KOPT-K1 (cell line): ENCODE results near the gene DBT.

Experiments
- H3K27ac ChIP-seq: fragments of 200-600 bp; sonication (generic); 2 replicates; pipeline ENCODE4 v1.5.1; 2016; ENCODE audit warnings: antibody characterized with exemption, mild to moderate bottlenecking, low read depth, low read length; ENCODE audit not compliant: poor library complexity, severe bottlenecking
- H3K36me3 ChIP-seq: fragments of 200-600 bp; sonication (generic); 2 replicates; pipeline ENCODE4 v1.5.1; 2017; ENCODE audit warnings: antibody characterized with exemption, mild to moderate bottlenecking, low read length, moderate library complexity; ENCODE audit not compliant: insufficient read depth
- H3K9me3 ChIP-seq: fragments of 200-600 bp; sonication (generic); 2 replicates; pipeline ENCODE4 v1.5.1; 2017; ENCODE audit warnings: antibody characterized with exemption, low read length, mild to moderate bottlenecking; ENCODE audit not compliant: insufficient read depth, poor library complexity, severe bottlenecking

Gene DBT

GRCh38 chr1:100187912-100188311 lies 61.7 kb downstream of the DBT start:
- no peak overlapping the region for H3K27ac ChIP-seq
- no peaks in the 10 kb centered on the region for H3K9me3 ChIP-seq
- no peaks in the 10 kb centered on the region for H3K36me3 ChIP-seq

- no peak overlapping the region for H3K27ac ChIP-seq
- H3K9me3 ChIP-seq: no peaks in the 10 kb centered on the region
- H3K36me3 ChIP-seq: no peaks in the 10 kb centered on the region
These were observed 65.1 kb downstream of the DBT start for GRCh38 chr1:100184536-100184935.

- no peak overlapping the region for H3K27ac ChIP-seq
- no peaks in the 10 kb centered on the region for H3K9me3 ChIP-seq
- no peaks in the 10 kb centered on the region for H3K36me3 ChIP-seq
These were observed 66.3 kb downstream of the DBT start for GRCh38 chr1:100183370-100183769.

- Histone ChIP-seq H3K27ac (no peak within 1 kb of the TSS), H3K9me3 (no peaks in the 10 kb centered on the region), H3K36me3 (no peaks in the 10 kb centered on the region)
These were observed 71.5 kb downstream of the DBT start, which contains the start of gene LRRC39 for GRCh38 chr1:100178091-100178490. Gene LRRC39 (minus strand): TSS chr1:100178256. CDS start chr1:100168516, 9,740 bp downstream.

GRCh38 chr1:100177295-100178041 lies 72.2 kb downstream of the DBT start:
- Histone ChIP-seq H3K9me3 (no peaks in the 10 kb centered on the region), H3K36me3 (no peaks in the 10 kb centered on the region), H3K27ac (no peak overlapping the region)

GRCh38 chr1:100168051-100168450 lies 81.6 kb downstream of the DBT start:
- Histone ChIP-seq H3K36me3 (no peaks in the 10 kb centered on the region), H3K27ac (no peak overlapping the region), H3K9me3 (no peaks in the 10 kb centered on the region)

GRCh38 chr1:100164702-100165101 lies 84.9 kb downstream of the DBT start:
- no peaks in the 10 kb centered on the region for H3K9me3 ChIP-seq
- H3K36me3 ChIP-seq: no peaks in the 10 kb centered on the region

GRCh38 chr1:100164216-100164615 lies 85.4 kb downstream of the DBT start:
- no peaks in the 10 kb centered on the region for H3K36me3 ChIP-seq
- H3K9me3 ChIP-seq: no peaks in the 10 kb centered on the region
- H3K27ac ChIP-seq: no peak overlapping the region

More at GRCh38 chr1:100164702-100165101, 84.9 kb downstream of the DBT start:
- H3K27ac ChIP-seq: no peak overlapping the region

GRCh38 chr1:100162881-100163280 lies 86.8 kb downstream of the DBT start:
- Histone ChIP-seq H3K27ac (no peak overlapping the region), H3K36me3 (no peaks in the 10 kb centered on the region), H3K9me3 (no peaks in the 10 kb centered on the region)

- H3K36me3 ChIP-seq: peaks cover 35% of the 10 kb centered on the region
- H3K27ac ChIP-seq: no peak overlapping the region
- no peaks in the 10 kb centered on the region for H3K9me3 ChIP-seq
These were observed 97.4 kb downstream of the DBT start for GRCh38 chr1:100152271-100152670.

- no peaks in the 10 kb centered on the region for H3K9me3 ChIP-seq
- H3K36me3 ChIP-seq: peaks cover 41% of the 10 kb centered on the region
- no peak overlapping the region for H3K27ac ChIP-seq
These were observed 98.0 kb downstream of the DBT start for GRCh38 chr1:100151679-100152078.

- Histone ChIP-seq H3K36me3 (peaks cover 79% of the 10 kb centered on the region), H3K27ac (no peak overlapping the region), H3K9me3 (no peaks in the 10 kb centered on the region)
These were observed 101.8 kb downstream of the DBT start for GRCh38 chr1:100147875-100148274.

GRCh38 chr1:100146958-100147357 lies 102.7 kb downstream of the DBT start:
- no peak overlapping the region for H3K27ac ChIP-seq
- H3K9me3 ChIP-seq: no peaks in the 10 kb centered on the region
- peaks cover 87% of the 10 kb centered on the region for H3K36me3 ChIP-seq

GRCh38 chr1:100145116-100145515 lies 104.5 kb downstream of the DBT start:
- H3K9me3 ChIP-seq: no peaks in the 10 kb centered on the region
- H3K36me3 ChIP-seq: peaks cover 98% of the 10 kb centered on the region
- no peak overlapping the region for H3K27ac ChIP-seq

- Histone ChIP-seq H3K27ac (no peak overlapping the region), H3K9me3 (no peaks in the 10 kb centered on the region), H3K36me3 (peaks cover 99% of the 10 kb centered on the region)
These were observed 107.3 kb downstream of the DBT start for GRCh38 chr1:100142343-100142742.

- peaks cover 94% of the 10 kb centered on the region for H3K36me3 ChIP-seq
- H3K9me3 ChIP-seq: no peaks in the 10 kb centered on the region
- H3K27ac ChIP-seq: no peak overlapping the region
These were observed 108.4 kb downstream of the DBT start for GRCh38 chr1:100141192-100141591.
